HCT116 (cell line): Measurements from ENCODE around the gene VRK1. TPM values are rescaled to one million over a fixed set of nuclear protein-coding genes. Genes with fewer than 3 reads are reported as not detected.

Experiments
- ATAC-seq: fragments of 200-7000 bp; cut with Tn5 transposase; 2 replicates; pipeline ENCODE4 v1.9.1; 2020; ENCODE audit warnings: mild to moderate bottlenecking, moderate library complexity
- BruUV-seq: library from RNA; stranded (reverse); fragments of 400-500 nt; replicated peaks from 2 replicates; lab custom pipeline; 2021; lab: Mats Ljungman, UMichigan
- CTCF ChIA-PET: fragments of 300-600 bp; sonication (Branson Sonifier 250); formaldehyde crosslinking; loops from one replicate; lab custom pipeline; 2021; ENCODE audit warnings: antibody characterized with exemption; lab: Charles Lee
- POLR2A ChIA-PET: fragments of 300-600, 350-600 bp; sonication (Branson Sonifier 250); formaldehyde crosslinking; loops from one replicate; lab custom pipeline; 2021; ENCODE audit warnings: antibody characterized with exemption; lab: Charles Lee
- RAD21 ChIA-PET, 2 experiments: fragments of 300-600 bp; sonication (Branson Sonifier 250); formaldehyde crosslinking; loops; one replicate each; lab custom pipeline; 2023; ENCODE audit warnings: low total read pairs in 2 of 2; ENCODE audit not compliant: uncharacterized antibody in 2 of 2, unreplicated experiment in 2 of 2, low non-redundant PET in 1 of 2; lab: Charles Lee
- DNase-seq: peaks from one replicate; pipeline ENCODE4 v3.0.0-alpha.2; 2010; ENCODE audit warnings: low read depth, low spot score
- H2AFZ ChIP-seq: fragments of 200-600 bp; shearing (Covaris generic), sonication (generic); 2 replicates; pipeline ENCODE4 v1.6.1; 2017; ENCODE audit warnings: low read depth, mixed run types, mixed read lengths, antibody characterized with exemption, low read length; ENCODE audit not compliant: poor library complexity, severe bottlenecking
- H3K27ac ChIP-seq: 2 replicates; pipeline ENCODE4 v1.5.1; 2012; ENCODE audit warnings: low read depth, low read length
- H3K27me3 ChIP-seq: fragments of 200-600 bp; sonication (generic); 2 replicates; pipeline ENCODE4 v1.6.1; 2016; ENCODE audit warnings: mixed run types, low read length, mixed read lengths; ENCODE audit not compliant: insufficient read depth
- H3K36me3 ChIP-seq, 2 experiments: fragments of 200-500 bp in 1 of 2; fragments of 200-600 bp in 1 of 2; sonication (Bioruptor generic) in 1 of 2; sonication (generic) in 1 of 2; 2 replicates each; pipeline versions ENCODE4 v1.5.1 to v1.6.1; 2014 to 2016; ENCODE audit warnings: low read length in 2 of 2, inconsistent platforms in 1 of 2, mixed read lengths in 1 of 2, mixed run types in 1 of 2; ENCODE audit not compliant: insufficient read depth in 2 of 2, control insufficient read depth in 1 of 2
- H3K4me1 ChIP-seq, 2 experiments: fragments of 200-600 bp in 1 of 2; sonication (generic) in 1 of 2; 2 replicates each; pipeline versions ENCODE4 v1.5.1 to v1.6.1; 2012 to 2017; ENCODE audit warnings: low read length in 2 of 2, inconsistent platforms in 1 of 2, mild to moderate bottlenecking in 1 of 2, mixed read lengths in 1 of 2, mixed run types in 1 of 2, moderate library complexity in 1 of 2; ENCODE audit not compliant: insufficient read depth in 2 of 2, control insufficient read depth in 1 of 2
- H3K4me2 ChIP-seq: fragments of 200-600 bp; sonication (generic); 2 replicates; pipeline ENCODE4 v1.6.1; 2017; ENCODE audit warnings: mixed run types, low read length, mixed read lengths
- H3K4me3 ChIP-seq, 2 experiments: fragments of 200-600 bp in 1 of 2; sonication (generic) in 1 of 2; replicated peaks in 1 of 2; 2 replicates each; pipeline ENCODE4 v1.5.1; 2011 to 2016; ENCODE audit warnings: low read length in 2 of 2, control low read depth in 1 of 2, low read depth in 1 of 2, mild to moderate bottlenecking in 1 of 2, mixed read lengths in 1 of 2, mixed run types in 1 of 2
- H3K79me2 ChIP-seq: fragments of 200-600 bp; sonication (generic); 2 replicates; pipeline ENCODE4 v1.6.1; 2017; ENCODE audit warnings: mild to moderate bottlenecking, mixed run types, low read length, moderate library complexity, mixed read lengths; ENCODE audit not compliant: insufficient read depth
- H3K9ac ChIP-seq: fragments of 200-600 bp; sonication (generic); 2 replicates; pipeline ENCODE4 v1.6.1; 2016; ENCODE audit warnings: low read length, mixed read lengths
- H3K9me2 ChIP-seq: fragments of 200-600 bp; sonication (generic), shearing (Covaris generic); 2 replicates; pipeline ENCODE4 v1.6.1; 2017; ENCODE audit warnings: mixed run types, mild to moderate bottlenecking, moderate library complexity; ENCODE audit not compliant: insufficient read depth
- H3K9me3 ChIP-seq, 2 experiments: fragments of 200-500 bp in 1 of 2; fragments of 200-600 bp in 1 of 2; sonication (Bioruptor generic) in 1 of 2; sonication (generic) in 1 of 2; 2 replicates each; pipeline ENCODE4 v1.6.1; 2014 to 2017; ENCODE audit warnings: low read length in 2 of 2, mixed read lengths in 2 of 2, inconsistent platforms in 1 of 2, low read depth in 1 of 2, mild to moderate bottlenecking in 1 of 2, mixed run types in 1 of 2, moderate library complexity in 1 of 2; ENCODE audit not compliant: control insufficient read depth in 1 of 2, insufficient read depth in 1 of 2
- H4K20me1 ChIP-seq: fragments of 200-600 bp; sonication (generic), shearing (Covaris generic); 2 replicates; pipeline ENCODE4 v1.6.1; 2017; ENCODE audit warnings: mixed run types, mild to moderate bottlenecking, moderate library complexity; ENCODE audit not compliant: insufficient read depth
- ELF1 ChIP-seq: IDR thresholded peaks from 2 replicates; pipeline ENCODE4 v1.6.1; 2012; ENCODE audit warnings: low read depth, borderline replicate concordance
- EZH2phosphoT487 ChIP-seq: fragments of 200-600 bp; IDR thresholded peaks from 2 replicates; pipeline ENCODE4 v1.6.1; 2018; ENCODE audit warnings: antibody characterized with exemption, borderline replicate concordance
- FOSL1 ChIP-seq: IDR thresholded peaks from 2 replicates; pipeline ENCODE4 v1.6.1; 2012; ENCODE audit warnings: low read depth
- SP1 ChIP-seq: IDR thresholded peaks from 2 replicates; pipeline ENCODE4 v1.6.1; 2012; ENCODE audit warnings: low read depth
- SRF ChIP-seq: IDR thresholded peaks from 2 replicates; pipeline ENCODE4 v1.6.1; 2012; ENCODE audit warnings: low read depth
- ZFX ChIP-seq: fragments of 450-650 bp; IDR thresholded peaks from 2 replicates; pipeline ENCODE4 v1.6.1; 2017
- ZNF274 ChIP-seq: fragments of 200-500 bp; sonication (Bioruptor generic); IDR thresholded peaks from 2 replicates; pipeline ENCODE4 v1.6.1; 2014; ENCODE audit warnings: mild to moderate bottlenecking, low read depth, low read length, inconsistent platforms
- intact Hi-C: fragments of 100-400 bp; cut with micrococcal nuclease; formaldehyde crosslinking; loops from 2 replicates; pipeline ENCODE4 v1.10.0; 2022
- total RNA-seq: library from RNA; stranded (reverse); gene quantifications from one replicate; pipeline ENCODE4 v1.2.1, GENCODE V29; 2021; ENCODE audit not compliant: unreplicated experiment

VRK1 gene
- total RNA-seq, 1 experiment from 2014 or later, result 51.4 TPM

- Histone ChIP-seq H3K4me2 (no peak overlapping the region), H3K27me3 (no peaks in the 10 kb centered on the region), H3K9me3 (no peaks in the 10 kb centered on the region), H3K4me1 (no peaks in the 10 kb centered on the region), H2AFZ (no peak overlapping the region), H3K4me3 (no peak overlapping the region), H3K9me2 (no peaks in the 10 kb centered on the region), H3K79me2 (no peaks in the 10 kb centered on the region), H4K20me1 (no peaks in the 10 kb centered on the region), H3K36me3 (no peaks in the 10 kb centered on the region), H3K27ac (no peak overlapping the region), H3K9ac (no peak overlapping the region)
- DNase-seq (no peak), ATAC-seq (no peak)
- intact Hi-C loops, result loop anchor here (10.0 kb wide), 1 partner anchor 325 kb away; no protein-coding TSS in a partner anchor
- TF ChIP-seq EZH2phosphoT487, result no peak
- no peak for TF ChIP-seq SRF
- no TSS peak for BruUV-seq
- POLR2A ChIA-PET, result no interaction called here
- RAD21 ChIA-PET, result no interaction called here
- CTCF ChIA-PET, result no interaction called here
These were observed 7.0 kb upstream of the VRK1 start for GRCh38 chr14:96790186-96790585.

DNA sequence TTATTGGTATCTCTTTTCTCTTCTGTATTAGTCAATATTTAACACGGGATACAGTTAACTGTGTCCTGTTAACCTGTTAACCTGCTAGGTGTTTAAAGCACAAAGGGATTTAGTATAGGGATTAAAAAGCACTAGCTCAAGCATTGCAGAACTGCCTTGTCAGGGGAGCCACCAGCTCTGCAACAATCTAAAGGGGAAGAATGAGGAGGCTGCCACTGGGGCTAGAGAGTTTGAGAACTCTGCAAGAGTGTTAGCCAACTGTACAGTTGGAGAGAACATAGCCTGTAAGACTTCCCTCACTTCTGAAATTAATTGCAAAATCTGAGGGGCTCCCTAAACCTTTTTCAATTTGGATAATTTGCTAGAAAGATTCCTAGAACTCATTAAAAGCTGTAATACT lies 6.5 kb upstream of the VRK1 start:
- ChIA-PET RAD21 (no interaction called here), CTCF (no interaction called here), POLR2A (no interaction called here)
- Histone ChIP-seq H3K4me2 (no peak overlapping the region), H3K9ac (no peak overlapping the region), H3K9me2 (no peaks in the 10 kb centered on the region), H3K4me3 (no peak overlapping the region), H2AFZ (no peak overlapping the region), H4K20me1 (no peaks in the 10 kb centered on the region), H3K36me3 (no peaks in the 10 kb centered on the region), H3K4me1 (no peaks in the 10 kb centered on the region), H3K9me3 (no peaks in the 10 kb centered on the region), H3K27ac (no peak overlapping the region), H3K79me2 (no peaks in the 10 kb centered on the region), H3K27me3 (no peaks in the 10 kb centered on the region)
- TF ChIP-seq EZH2phosphoT487 (no peak), SP1 (no peak), ELF1 (no peak), FOSL1 (no peak), ZNF274 (no peak), ZFX (no peak)
- ATAC-seq, result no peak
- intact Hi-C loops, result loop anchor here (10.0 kb wide), 1 partner anchor 324 kb away; no protein-coding TSS in a partner anchor
- no TSS peak for BruUV-seq
- DNase-seq, result no peak
